GM21717 (cell line): ENCODE measurements around the gene RAPGEF3.
A peak's percentile ranks its signal among the peaks of the same experiment; 100 is the strongest.

Experiments
- ATAC-seq: cut with Tn5 transposase; IDR thresholded peaks from one replicate; pipeline ENCODE4 v1.9.1; 2021; ENCODE audit warnings: mild to moderate bottlenecking, moderate library complexity; ENCODE audit not compliant: unreplicated experiment

Gene RAPGEF3

DNA sequence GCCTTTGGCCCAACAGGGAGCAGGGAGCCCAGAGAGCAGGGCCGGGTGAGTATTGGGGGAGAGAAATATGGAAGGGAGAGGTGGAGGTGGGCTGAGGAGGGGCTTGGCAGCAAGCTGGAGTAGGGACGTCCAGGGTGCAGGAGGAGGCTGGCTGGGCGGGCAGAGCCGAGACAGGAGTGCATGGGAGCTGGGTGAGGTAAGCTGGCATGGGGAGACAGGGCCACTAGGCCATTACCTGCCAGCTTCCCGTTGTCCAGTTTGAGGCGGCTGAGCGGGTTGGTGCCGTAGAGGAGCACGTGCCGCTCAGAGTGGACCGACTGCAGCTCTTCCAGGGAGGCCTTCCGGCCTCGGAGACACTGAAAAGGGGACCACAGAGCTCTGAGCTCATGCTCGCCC, 32.7 kb upstream of the RAPGEF3 start:
- ATAC-seq: no peak

- no peak for ATAC-seq
Measured at GRCh38 chr12:47790676-47791350, 32.1 kb upstream of the RAPGEF3 start.

GRCh38 chr12:47789712-47790489, 31.2 kb upstream of the RAPGEF3 start:
- ATAC-seq: no peak

DNA sequence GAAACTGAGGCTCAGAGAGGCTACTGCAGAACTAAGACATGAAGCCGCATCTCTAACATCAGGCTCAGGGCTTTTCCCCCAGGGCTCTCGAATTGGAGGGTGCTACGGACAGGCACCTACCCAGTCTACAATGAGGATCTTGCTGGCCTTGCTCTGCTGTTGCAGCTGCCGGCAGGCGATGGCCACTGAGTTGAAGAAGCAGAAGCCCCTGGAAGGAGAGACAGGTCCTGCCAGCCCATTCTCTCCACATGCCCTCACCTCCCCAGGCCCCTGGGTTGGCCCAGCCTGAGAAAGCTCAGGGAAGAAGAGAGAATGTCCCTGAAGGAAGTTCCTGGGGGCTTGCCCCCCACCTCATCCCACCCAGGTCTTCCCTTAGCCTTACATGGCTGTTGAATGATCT, 30.5 kb upstream of the RAPGEF3 start:
- no peak for ATAC-seq

- no peak for ATAC-seq
Measured at GRCh38 chr12:47787596-47788319, 29.1 kb upstream of the RAPGEF3 start.

DNA sequence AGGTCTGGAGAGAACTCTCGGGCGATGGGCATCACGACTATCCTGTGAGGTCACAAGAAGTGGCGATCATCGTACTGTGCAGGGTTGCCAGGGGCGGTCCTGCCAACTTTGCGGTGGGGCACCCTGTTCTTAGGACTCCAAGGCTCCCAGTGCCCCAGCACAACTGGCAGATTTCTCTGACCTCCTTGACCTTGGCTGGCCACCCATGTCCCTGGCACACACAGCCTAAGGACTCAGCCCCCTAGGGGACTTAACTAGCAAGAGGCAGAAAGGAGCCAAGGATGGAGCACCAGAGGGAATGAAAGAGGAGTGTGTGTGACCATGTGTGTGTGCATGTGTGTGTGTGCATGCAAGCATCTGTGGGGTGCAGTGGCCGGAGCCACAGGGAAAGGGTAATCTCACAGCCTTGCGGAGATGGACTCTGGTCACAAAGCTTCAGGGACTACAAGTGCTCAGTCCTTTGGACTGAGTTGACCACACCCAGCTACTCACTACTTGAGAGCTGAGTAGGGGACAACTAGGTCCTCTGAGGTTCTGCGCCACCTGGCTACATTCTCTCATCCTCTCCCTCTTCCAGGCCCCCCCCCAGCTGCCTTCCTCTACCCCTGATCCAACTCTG, 28.1 kb upstream of the RAPGEF3 start:
- no peak for ATAC-seq

DNA sequence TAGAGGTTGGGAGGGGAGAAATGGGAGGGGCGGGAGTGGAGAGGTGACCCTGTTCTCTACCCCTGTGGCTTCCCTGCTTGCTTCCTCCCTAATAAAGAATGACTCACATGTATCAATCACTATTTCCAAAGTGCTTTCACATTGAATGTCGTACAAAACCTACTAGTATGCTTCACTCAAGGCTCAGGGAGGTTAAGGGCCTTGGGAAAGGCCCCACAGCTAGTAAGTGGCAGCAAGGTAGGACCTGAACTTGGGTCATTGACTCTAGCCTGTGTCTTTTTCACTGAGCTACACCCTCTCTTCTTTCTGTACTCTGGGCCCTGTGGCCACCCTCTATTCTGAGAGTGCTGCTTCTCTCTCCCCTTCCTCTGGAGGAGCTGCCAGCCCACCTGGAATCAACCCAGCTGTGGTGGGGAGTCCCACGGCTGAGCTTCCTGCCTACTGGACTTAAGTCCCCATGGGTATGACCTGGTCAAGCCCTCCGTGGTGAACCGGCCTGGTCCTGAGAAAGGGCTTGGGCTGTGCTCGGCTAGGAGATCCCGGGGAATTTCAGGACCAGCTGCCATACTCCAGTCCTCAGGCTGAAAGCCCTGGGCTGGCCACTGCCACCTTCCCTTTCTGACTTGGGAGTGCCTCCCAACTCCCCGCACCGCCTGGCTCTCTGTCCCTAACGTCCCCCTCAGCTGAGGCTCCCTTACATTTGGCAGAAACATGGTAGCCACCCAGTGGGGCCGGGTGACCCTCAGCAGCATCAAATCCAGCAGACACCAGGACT, 27.4 kb upstream of the RAPGEF3 start:
- no peak for ATAC-seq

DNA sequence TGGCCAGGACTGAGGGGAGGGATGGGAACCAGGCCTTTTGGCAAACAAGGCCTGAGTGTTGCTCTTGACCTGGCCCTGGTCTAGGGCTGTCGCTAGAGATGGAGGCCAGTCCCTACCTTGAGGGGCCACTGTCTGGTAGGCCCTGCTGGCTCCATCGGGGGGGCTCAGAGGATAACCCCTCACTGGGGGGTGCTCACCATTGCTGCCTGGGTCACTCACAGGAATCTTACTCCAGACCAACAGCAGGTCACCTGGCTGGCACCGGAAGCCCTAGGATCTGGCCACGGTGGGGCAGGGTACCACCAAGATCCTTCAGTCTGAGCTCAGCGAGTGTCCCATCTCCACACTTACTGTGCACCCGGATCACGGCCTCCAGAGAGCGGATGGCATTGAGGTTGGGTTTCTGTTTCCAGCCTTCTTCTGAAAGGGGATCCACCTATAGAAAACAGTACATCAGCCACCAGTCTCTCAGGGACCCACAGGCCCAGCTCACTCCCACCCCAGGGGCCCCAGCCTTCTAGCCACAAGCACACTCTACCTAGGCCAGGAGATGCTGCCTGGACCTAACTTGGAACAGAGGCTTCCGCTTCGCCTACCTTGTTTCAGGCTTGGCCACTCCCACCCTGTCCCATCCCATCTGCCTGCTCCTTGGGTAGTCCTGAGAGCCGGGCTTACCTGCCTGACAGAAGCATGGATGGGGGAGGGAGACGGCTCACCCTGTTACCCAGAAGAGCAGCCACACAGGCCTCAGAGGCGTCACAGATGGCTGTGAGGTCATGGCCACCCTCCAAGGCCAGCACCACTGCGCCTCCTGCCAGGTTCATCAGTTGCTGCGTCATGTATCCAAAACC, 26.6 kb upstream of the RAPGEF3 start:
- no peak for ATAC-seq

DNA sequence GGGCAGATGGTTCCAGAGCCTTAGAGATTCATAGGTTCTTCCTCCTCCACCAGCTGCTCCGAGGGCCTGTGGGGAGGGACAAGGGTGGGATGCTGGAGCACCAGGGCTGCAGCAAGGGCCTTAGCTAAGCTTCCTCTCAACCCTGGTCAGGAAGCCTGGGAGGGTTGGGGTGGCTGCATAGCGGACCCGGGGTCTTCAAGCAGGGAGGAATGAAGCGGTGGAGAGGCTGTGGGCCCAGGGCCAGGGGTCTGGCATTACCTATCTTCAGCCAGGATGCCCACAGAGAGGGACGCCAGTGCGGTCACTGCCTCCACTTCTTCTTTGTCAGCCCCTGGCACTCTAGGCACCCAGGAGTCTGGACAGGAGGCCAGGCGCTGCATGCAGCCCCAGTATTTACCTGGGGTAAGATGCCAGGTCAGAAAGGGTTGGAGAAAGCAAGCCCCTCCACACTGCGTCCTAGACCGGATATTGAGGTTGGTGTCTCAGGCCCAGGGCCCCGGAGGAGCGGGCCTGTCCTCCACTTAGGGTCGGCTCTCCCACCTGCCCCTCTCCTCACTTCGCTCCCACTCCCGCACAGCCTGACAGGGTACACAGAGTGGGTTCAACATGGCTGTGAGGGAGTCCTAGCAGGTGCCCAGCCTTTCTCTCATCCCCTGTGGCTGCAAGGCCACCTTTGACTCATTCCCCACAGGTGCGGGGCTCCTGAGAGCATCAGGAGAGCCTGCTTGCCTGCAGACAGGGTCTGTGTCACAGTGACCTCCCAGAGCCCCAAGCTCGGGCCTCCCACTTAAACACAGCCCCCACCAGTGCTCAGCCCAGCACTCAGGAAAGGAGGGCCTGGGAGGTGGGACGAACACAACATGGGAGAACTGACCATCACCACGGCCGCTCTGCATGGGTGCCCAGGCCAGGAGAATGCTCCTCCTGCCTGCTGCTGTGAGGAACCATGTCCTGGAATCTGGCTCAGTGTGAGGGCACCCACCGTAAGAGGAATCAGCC, 25.4 kb upstream of the RAPGEF3 start:
- no peak for ATAC-seq

DNA sequence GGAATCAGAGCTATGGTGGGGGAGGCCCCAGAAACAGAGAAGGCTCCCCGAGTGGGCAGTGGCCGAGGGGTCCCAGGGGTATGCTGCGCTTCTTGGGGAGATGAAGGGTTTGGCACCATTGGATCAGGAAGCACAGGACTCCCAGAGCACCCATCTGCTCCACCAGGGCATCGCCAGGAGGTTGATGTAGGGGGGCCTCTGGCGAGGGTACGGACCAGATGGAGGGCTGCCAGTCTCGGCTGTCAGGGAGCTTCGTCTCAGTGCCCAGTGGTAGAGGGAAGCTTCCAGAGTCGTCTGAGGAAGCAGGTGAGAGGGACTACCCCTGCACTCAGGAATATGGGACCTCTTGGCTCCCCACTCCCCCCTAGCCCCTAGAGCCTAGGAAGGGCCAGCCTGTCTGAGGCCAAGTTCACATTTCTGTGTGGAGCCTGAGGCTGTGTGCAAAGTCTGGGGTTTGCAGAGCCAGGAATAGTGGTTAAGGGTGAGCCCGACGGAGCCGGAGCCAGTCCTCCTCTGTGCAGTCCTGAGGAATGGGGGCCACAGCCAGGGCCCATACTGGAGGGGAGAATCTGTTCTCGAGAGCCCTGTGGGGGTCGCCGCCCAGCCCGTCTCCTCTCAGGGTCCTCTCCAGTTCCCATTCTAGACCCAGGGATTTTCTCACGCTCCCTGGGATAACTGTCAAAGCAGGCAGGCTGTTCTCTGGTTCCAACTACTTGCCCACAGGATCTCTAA, 24.5 kb upstream of the RAPGEF3 start:
- no peak for ATAC-seq

- no peak for ATAC-seq
Measured at GRCh38 chr12:47782372-47782770, 23.7 kb upstream of the RAPGEF3 start.

GRCh38 chr12:47781479-47782371, 23.0 kb upstream of the RAPGEF3 start:
- no peak for ATAC-seq

DNA sequence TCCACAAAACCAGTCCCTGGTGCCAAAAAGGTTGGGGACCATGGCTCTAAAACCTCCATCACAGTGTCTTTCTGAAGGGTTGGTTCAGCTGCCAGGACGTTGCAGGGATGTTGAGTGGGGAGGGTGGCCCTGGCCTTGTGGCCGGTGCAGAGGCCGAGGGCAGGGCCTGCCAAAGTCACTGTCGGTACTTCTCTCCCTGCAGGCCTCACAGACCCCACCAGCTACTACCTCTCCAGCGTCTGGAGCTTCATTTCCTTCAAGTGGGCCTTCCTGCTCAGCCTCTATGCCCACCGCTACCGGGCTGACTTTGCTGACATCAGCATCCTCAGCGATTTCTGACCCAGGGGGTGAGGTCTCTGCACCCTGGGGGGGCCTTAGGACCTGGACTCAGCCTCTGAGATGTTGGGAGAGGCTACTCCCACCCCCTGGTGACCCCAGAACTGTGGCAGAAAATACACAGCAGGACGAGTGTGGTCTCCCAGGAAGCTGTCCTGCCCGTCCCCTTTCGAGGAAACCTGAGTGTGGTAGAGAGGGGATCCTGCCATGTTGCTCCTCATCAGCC, 21.3 kb upstream of the RAPGEF3 start:
- ATAC-seq: no peak

- ATAC-seq: peak; percentile 66
Measured at GRCh38 chr12:47779301-47779942, 20.7 kb upstream of the RAPGEF3 start.

DNA sequence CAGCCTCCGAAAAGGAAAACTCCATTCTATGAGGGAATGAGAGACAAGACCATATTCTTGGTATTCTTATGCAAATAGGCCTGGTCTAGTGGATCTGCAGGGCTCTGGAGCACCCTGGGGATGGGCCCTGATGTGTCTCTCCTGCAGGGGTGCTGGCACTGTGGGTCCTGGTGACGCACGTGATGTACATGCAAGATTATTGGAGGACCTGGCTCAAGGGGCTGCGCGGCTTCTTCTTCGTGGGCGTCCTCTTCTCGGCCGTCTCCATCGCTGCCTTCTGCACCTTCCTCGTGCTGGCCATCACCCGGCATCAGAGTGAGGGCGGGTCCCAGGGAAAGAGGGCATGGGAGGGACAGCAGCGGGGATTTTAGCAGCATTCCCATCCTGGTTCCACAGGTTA, 20.2 kb upstream of the RAPGEF3 start:
- ATAC-seq: no peak
